ENCODE results near the gene RBM4B. TPM values are rescaled to one million over a fixed set of nuclear protein-coding genes. Genes with fewer than 3 reads are reported as not detected.
A peak's percentile ranks its signal among the peaks of the same experiment; 100 is the strongest.
"Not testable (repeated sequence)": the region's sequence is repeated elsewhere in the genome, so short reads cannot be mapped to it uniquely, and the experiment has no call there.

Gene RBM4B, protein sequence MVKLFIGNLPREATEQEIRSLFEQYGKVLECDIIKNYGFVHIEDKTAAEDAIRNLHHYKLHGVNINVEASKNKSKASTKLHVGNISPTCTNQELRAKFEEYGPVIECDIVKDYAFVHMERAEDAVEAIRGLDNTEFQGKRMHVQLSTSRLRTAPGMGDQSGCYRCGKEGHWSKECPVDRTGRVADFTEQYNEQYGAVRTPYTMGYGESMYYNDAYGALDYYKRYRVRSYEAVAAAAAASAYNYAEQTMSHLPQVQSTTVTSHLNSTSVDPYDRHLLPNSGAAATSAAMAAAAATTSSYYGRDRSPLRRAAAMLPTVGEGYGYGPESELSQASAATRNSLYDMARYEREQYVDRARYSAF
- 16.9 and 25.9 TPM in 2 replicates for total RNA-seq

DNA sequence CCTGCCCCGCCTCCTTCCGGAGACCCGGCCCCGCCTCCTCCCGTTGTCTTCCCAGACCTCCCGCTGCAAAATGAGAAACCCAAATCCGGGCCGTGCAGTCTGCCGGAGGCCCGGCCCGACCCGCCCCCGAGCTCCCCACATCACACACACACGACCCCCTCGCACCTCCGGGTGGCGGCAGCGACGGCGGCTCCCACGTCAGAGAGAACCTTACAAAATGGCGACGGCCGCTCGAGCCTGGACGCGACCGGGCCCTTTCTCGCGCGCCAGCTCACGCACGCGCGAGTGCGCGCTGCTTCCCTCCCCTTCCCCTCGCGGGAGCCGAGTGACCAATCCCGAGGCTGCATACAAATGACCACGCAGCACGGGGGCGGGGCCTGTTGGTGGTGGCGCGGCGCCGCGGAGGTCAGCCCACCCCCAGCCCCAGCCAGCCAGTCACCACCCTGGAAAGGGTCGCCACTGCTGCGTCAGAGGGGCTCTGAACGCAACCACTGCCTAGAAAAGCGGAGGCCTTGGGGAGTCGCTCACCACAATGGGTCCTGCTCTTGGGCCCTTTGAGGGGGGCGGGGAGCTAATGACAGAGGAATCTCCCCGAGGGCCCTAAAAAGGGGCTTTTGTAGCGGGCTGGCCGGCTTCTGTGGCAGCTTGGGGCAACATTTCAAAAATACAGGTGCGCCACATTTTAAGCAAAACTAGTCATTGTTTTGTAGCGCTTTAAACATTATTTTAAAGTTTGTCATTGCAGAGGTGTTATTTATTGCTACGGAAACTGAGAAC is at the start of gene RBM4B:
Gene RBM4B (minus strand): TSS at position 289 of the 777 bp plus-strand sequence. CDS start 808 bp downstream, outside the sequence.
- DNase-seq (ENCODE audit: low read depth, low spot score): peak; percentile 84

GRCh38 chr11:66725647-66726046 is 48.0 kb upstream of the RBM4B start:
- DNase-seq (ENCODE audit: low read depth, low spot score): no peak

DNA sequence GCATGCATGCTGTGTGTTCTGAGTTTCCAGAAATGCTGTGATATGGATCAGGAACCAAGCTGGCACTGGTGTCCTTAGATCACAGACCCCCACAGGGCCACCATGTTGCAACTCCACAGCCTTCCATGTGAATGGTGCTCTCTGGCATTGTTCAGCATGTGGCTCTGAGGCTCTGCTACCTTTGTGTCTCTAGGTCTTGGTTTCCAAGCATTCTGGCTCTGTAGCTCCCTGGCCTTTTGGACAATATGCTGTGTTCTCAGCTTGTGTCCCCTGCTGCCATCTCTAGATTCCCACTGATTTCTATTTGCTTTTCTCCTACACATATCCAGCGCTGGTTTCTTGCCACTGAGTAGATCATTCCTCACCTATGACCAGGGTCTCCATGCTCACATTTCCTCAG is 47.4 kb upstream of the RBM4B start:
- DNase-seq (ENCODE audit: low read depth, low spot score): no peak

DNA sequence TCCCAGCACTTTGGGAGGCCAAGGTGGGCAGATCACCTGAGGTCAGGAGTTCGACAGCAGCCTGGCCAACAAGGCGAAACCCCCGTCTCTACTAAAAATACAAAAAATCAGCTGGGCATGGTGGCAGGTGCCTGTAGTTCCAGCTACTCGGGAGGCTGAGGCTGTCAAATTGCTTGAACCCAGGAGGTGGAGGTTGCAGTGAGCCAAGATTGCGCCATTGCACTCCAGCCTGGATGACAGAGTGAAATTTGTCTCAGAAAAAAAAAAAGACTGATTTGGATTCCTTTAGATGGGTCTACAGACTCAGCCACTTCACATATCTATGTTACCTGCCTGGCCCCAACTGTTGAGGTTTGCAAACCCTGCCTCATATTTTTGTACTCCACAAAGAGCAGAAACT is 46.5 kb upstream of the RBM4B start:
- not testable (repeated sequence) for DNase-seq (ENCODE audit: low read depth, low spot score)

DNA sequence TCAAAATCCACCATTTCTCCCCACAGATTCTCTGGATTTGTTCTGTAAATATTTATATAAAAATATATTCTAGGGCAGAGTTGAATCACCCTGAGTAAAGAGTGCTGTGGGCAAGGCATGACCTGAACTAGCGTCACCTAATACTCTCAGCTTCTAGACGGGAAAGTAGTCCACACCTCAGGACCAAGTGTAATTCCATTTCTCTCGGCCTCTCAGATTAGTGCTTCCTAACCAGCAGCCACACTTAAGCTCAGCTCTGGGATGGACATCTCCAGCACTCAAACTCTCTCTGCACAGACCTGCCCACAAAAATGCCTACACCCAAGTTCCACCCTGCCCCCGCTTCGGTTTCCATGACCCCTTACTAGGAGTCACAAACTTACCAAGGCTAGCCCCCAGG is 46.0 kb upstream of the RBM4B start:
- no peak for DNase-seq (ENCODE audit: low read depth, low spot score)

- DNase-seq (ENCODE audit: low read depth, low spot score): no peak
These were observed 45.3 kb upstream of the RBM4B start for GRCh38 chr11:66722745-66723651.

GRCh38 chr11:66721939-66722338 is 44.3 kb upstream of the RBM4B start:
- DNase-seq (ENCODE audit: low read depth, low spot score): no peak

DNA sequence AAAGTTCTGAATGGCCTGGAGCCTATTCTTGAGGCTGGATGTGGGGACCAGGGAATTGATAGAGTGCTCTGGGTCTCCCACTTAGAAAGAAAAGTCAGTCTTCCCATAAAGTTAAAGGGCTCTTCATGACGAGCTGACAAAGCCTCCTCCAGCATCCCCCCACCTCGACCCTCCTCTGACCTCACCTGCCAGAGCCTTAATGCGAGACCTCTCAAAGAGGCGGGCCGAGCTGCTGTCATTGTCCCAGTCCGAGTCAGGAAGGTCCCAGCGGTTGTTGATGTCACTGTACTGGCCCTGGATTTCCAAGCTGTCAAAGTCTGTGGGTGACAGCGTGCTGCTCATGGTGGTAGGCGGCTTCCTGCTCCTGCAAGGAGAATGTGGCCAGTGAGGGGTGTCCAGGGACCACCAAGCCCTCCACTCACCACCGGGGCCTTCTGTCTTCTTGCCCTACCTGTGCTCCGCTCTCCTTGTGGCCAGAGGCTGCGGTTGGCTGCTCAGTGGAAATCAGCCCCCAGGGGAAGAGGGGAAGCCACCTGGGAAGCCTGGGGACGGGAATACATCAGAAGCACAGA is 43.3 kb upstream of the RBM4B start:
- DNase-seq (ENCODE audit: low read depth, low spot score): no peak

GRCh38 chr11:66720223-66720898 is 42.7 kb upstream of the RBM4B start:
- DNase-seq (ENCODE audit: low read depth, low spot score): peak; percentile 15

GRCh38 chr11:66719111-66719872 is 41.6 kb upstream of the RBM4B start:
- DNase-seq (ENCODE audit: low read depth, low spot score): no peak

- DNase-seq (ENCODE audit: low read depth, low spot score): no peak
These were observed 40.8 kb upstream of the RBM4B start for GRCh38 chr11:66718320-66718971.

DNA sequence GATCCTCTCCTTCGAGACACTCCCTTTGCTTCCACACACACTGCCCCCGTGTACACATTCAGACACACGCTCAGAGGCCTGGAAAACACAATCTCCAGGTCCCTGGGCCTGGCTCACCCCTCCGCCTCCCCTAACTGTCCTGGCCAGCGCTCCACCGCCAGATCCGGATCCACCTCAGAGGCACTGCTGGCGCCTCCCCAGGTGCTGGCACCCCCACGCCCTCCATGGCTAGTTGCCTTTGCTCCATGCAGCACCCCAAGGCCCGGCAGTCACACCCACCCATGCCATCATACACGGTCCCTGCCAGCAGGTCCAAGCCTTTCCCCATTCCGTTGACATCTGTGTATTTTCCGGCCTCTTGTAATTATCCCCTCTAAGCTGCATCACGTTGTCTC is 40.2 kb upstream of the RBM4B start:
- no peak for DNase-seq (ENCODE audit: low read depth, low spot score)

GRCh38 chr11:66716996-66717395 is 39.3 kb upstream of the RBM4B start:
- no peak for DNase-seq (ENCODE audit: low read depth, low spot score)

GRCh38 chr11:66715346-66716085 is 37.8 kb upstream of the RBM4B start:
- DNase-seq (ENCODE audit: low read depth, low spot score): no peak

DNA sequence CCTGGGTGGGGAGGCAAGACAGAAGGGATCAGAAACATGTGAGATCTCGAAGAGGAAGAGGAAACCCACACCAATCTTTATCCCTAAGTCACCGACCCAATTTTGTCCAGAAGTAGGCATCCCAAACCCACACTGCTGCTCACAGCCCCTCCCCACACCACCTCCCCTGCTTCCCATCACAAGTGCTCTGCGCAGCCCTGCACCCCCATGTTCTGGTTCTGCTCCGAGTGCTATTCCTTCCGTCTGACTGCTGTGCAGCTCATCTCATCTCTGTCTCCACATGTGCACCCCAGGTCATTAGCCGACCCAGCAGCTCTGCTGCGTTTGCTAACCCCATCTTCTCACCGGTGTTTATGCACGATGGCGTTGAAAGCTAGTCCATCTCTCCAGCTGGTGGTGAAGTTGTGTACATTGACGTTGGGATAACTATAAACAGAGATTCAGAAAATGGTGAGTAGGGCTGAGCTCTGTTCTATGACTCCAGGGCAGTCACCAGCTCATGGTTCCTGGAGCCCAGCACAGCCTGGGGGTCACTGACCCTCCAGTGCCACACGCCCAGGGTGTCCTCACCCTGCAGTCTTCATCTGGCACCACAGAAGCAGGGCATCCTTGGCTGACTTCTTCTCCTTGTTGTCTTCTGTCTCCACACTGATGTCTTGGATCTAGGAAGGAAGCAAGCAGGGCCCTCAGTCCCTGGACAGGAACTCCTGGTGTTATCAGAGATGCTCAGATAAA is 36.2 kb upstream of the RBM4B start:
- DNase-seq (ENCODE audit: low read depth, low spot score): no peak

DNA sequence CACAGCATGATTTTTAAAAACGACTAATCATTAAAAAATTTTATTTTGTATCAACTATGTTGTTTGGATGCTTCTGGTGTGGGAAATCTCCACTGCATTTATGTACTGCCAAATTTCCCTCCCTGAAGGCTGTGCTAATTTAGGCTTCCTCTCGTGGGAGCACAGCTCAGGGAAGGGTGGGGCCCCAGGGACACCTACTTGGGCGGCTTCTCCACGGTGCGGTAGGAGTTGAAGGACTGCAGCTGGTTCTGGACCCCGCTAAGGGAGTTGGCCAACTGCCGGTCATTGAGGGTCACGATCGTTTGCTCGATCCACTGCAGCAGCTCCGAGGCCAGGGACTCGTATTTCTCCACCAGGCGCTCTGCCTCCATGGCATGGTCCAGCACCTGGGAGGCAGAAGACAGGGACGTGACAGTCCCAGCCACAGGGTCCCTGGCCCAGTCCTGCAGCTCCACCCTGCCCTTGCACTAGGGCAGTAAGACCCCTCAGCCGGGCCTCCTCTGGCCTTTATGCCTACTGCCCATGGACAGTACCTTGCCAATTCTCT is 32.8 kb upstream of the RBM4B start:
- no peak for DNase-seq (ENCODE audit: low read depth, low spot score)

DNA sequence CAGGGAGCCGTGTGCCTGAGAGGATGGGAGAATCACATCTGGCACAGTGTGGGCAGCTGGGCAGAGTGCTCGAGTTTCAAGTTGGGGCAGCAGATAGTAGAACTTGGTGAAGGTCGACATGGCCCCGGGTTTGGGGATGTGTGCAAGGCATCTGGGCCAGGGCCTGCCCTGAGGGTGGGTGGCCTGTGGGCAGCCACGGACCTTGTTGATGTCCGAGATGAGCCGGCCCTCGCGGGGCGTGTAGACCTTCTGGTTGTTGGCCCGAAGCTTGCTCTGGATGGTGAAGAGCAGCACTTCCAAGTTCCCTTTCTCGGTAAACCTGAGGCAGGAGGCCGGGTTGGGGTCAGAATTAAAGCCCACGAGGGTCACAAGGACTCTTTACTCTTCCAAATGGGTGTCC is 31.0 kb upstream of the RBM4B start:
- no peak for DNase-seq (ENCODE audit: low read depth, low spot score)

GRCh38 chr11:66708094-66708493 is 30.4 kb upstream of the RBM4B start:
- DNase-seq (ENCODE audit: low read depth, low spot score): no peak
